ENCODE measurements around the gene SWT1. TPM values are rescaled to one million over a fixed set of nuclear protein-coding genes. Genes with fewer than 3 reads are reported as not detected.

SWT1 gene
- total and polyA plus RNA-seq, 2 of the 4 experiments (the other 2 are of a cell fraction) = 0.82 to 2.7 TPM

DNA sequence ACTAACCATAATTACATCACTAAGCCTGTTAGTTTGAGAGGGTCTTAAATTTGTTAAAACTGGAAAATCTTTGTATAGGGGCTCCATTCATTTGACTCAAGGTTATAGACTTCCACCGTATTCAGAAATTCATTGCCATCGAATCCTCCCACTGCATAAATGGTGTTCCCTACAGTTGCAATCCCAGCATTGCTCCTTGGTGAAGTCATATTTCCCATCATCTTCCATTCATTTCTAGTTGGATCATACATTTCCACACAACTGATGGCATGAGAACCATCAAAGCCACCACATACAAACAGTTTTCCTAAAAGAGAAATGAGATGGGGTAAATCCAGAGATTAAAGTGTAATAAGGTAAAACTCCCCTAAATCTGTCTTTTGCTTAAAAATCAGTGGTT is 141.0 kb downstream of the SWT1 start:
- TF ChIP-seq CEBPB (IDR thresholded peaks at IDR 0.05; ENCODE audit: low read depth, low read length) = peak; percentile 30; the same call in 1 of the 2 replicates
- TF ChIP-seq RFX5 (IDR thresholded peaks at IDR 0.05; ENCODE audit: low read depth, low read length) = no peak
- TF ChIP-seq RAD21 (IDR thresholded peaks at IDR 0.05; ENCODE audit: low read length) = no peak
- no peak for TF ChIP-seq FOS (IDR thresholded peaks at IDR 0.05; ENCODE audit: low read depth, low read length)
- no peak for TF ChIP-seq RCOR1 (IDR thresholded peaks at IDR 0.05; ENCODE audit: insufficient replicate concordance, low read length)
- no peaks in the 10 kb centered on the region; the same call in 1 of the 2 replicates for H4K20me1 ChIP-seq (ENCODE audit: insufficient read depth, low read length)
- POLR2A ChIA-PET (ENCODE audit: unreplicated experiment) = no interaction called here
- peak overlapping the region; percentile 22 for H2BK5ac ChIP-seq (ENCODE audit: low read depth, low read length, poor library complexity, severe bottlenecking)
- H3K4me2 ChIP-seq (ENCODE audit: low read depth, low read length) = no peak overlapping the region
- peaks cover 34% of the 10 kb centered on the region for H3K36me3 ChIP-seq (ENCODE audit: control insufficient read depth, insufficient read depth, low read length)
- no peak overlapping the region for H4K91ac ChIP-seq (ENCODE audit: insufficient read depth, low read depth, low read length)
- ATAC-seq (ENCODE audit: low read depth) (peak; percentile 62), DNase-seq (peak; percentile 47)
- H3K27ac ChIP-seq (ENCODE audit: insufficient read depth, low read length) = no peak overlapping the region
- in situ Hi-C loops (cut with MboI; ENCODE audit: low sequenced_read_pairs) = no loop called here
- H3K9ac ChIP-seq (ENCODE audit: low read depth, low read length) = no peak overlapping the region
- H4K5ac ChIP-seq (ENCODE audit: low read depth, low read length) = no peak overlapping the region
- H2BK120ac ChIP-seq (ENCODE audit: low read depth, low read length) = no peak overlapping the region
- H2AK5ac ChIP-seq (ENCODE audit: low read depth, low read length) = no peak overlapping the region
- H3K9me3 ChIP-seq (ENCODE audit: control insufficient read depth, insufficient read depth, low read length) = no peaks in the 10 kb centered on the region
- H3K56ac ChIP-seq (ENCODE audit: extremely low read depth, insufficient read depth, low read length) = no peak overlapping the region
- BruUV-seq (replicated peaks) = no TSS peak
- no peak overlapping the region for H4K8ac ChIP-seq (ENCODE audit: low read depth in 2 of 2, low read length in 2 of 2)
- no peak overlapping the region for H3K23ac ChIP-seq (ENCODE audit: low read depth, low read length)
- CTCF ChIA-PET = no interaction called here
- H3K79me1 ChIP-seq (ENCODE audit: low read depth in 1 of 2, low read length in 2 of 2) = peaks cover 6 to 15% of the 10 kb centered on the region in 2 experiments; a peak in 3 of 4 replicates
- no peak overlapping the region for H2BK20ac ChIP-seq (ENCODE audit: low read depth, low read length)
- no peak overlapping the region for H2AFZ ChIP-seq (replicated peaks; ENCODE audit: low read length, poor library complexity)
- no peak overlapping the region for H3K4me3 ChIP-seq (ENCODE audit: insufficient read depth, low read depth, low read length)
- no peak overlapping the region for H2BK15ac ChIP-seq (ENCODE audit: low read depth, low read length)
- H3K9me1 ChIP-seq (ENCODE audit: insufficient read depth, low read length) = peaks cover 3% of the 10 kb centered on the region; the same call in 1 of the 2 replicates
- H3K4me1 ChIP-seq (ENCODE audit: control insufficient read depth, insufficient read depth, low read length) = no peaks in the 10 kb centered on the region
- H3K27me3 ChIP-seq (ENCODE audit: control insufficient read depth, insufficient read depth, low read length) = no peaks in the 10 kb centered on the region
- dilution Hi-C loops (cut with HindIII; ENCODE audit: low sequenced_read_pairs, unreplicated experiment) = no loop called here
- H3K18ac ChIP-seq (ENCODE audit: low read depth, low read length) = no peak overlapping the region
- H2AK9ac ChIP-seq (replicated peaks; ENCODE audit: low read depth, low read length, poor library complexity) = no peak overlapping the region
- no peak overlapping the region for H3K4ac ChIP-seq (ENCODE audit: low read depth, low read length)
- intact Hi-C loops (cut with micrococcal nuclease) = no loop called here
- no peak overlapping the region for H3K14ac ChIP-seq (replicated peaks; ENCODE audit: low read depth, low read length)
- 95% methylated on average over 2 of the region's 2 CpGs; no CpG with 5 or more reads in 1 of the 2 experiments for WGBS, 2 experiments (ENCODE audit: extremely low coverage in 2 of 2, insufficient read length in 1 of 2)

Data from IMR-90 (cell line).